ENCODE measurements around the gene CDC45. TPM values are rescaled to one million over a fixed set of nuclear protein-coding genes. Genes with fewer than 3 reads are reported as not detected.

CDC45 gene, protein sequence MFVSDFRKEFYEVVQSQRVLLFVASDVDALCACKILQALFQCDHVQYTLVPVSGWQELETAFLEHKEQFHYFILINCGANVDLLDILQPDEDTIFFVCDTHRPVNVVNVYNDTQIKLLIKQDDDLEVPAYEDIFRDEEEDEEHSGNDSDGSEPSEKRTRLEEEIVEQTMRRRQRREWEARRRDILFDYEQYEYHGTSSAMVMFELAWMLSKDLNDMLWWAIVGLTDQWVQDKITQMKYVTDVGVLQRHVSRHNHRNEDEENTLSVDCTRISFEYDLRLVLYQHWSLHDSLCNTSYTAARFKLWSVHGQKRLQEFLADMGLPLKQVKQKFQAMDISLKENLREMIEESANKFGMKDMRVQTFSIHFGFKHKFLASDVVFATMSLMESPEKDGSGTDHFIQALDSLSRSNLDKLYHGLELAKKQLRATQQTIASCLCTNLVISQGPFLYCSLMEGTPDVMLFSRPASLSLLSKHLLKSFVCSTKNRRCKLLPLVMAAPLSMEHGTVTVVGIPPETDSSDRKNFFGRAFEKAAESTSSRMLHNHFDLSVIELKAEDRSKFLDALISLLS
- total RNA-seq (ENCODE audit: low replicate concordance), result 40.9 and 50.7 TPM in 2 replicates

DNA sequence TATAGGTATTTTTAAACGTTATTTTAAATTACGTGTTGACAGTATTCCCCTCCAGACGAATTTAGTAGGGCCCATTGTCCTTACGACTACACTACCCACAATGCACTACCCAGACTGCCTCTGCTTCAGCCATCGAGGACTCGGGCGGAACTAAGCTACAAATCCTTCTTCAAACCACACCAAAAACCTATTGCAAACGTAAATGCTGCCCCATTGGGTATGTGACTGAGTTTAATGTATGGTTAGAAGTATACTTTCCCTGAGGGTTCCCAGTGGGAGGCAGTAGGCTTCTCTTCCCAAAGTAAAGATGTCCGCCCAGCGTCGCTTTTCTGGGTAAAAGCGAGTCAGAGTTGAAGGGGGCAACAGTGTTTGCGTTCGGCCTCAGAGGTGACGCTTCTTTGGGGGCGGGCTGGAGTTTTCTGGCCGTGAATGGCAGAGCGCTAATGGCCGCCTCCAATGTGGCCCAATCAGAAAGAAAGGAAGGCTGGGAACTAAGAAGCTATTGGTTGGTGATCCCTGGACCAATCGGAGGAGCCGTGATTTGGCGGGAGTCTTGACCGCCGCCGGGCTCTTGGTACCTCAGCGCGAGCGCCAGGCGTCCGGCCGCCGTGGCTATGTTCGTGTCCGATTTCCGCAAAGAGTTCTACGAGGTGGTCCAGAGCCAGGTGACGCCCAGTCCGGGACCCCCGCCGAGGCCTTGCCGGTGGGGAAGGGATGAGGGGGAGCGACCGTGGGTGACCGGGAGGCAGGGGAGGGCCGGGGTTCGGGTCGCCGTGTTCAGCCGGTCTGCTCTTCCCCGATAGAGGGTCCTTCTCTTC lies at the start of gene CDC45:
TSS of gene CDC45 (plus strand) at position 566 of the 818 bp plus-strand sequence. CDS start at position 615, 49 bp downstream.
- H3K9ac ChIP-seq, result peak within 1 kb of the TSS; percentile 94
- peak within 1 kb of the TSS; percentile 98 for H3K27ac ChIP-seq
- Mint-ChIP-seq H3K4me3 (peak within 1 kb of the TSS; percentile 99), H3K36me3 (peaks cover 8% of the 10 kb centered on the region), H3K27me3 (ENCODE audit: insufficient read depth, low read depth) (peaks cover 4% of the 10 kb centered on the region), H3K27ac (peak within 1 kb of the TSS; percentile 100), H3K9me3 (no peaks in the 10 kb centered on the region), H3K4me1 (peaks cover 25% of the 10 kb centered on the region)
- H3K4me2 ChIP-seq, result peak within 1 kb of the TSS; percentile 91
- TF ChIP-seq, protein P1, sequence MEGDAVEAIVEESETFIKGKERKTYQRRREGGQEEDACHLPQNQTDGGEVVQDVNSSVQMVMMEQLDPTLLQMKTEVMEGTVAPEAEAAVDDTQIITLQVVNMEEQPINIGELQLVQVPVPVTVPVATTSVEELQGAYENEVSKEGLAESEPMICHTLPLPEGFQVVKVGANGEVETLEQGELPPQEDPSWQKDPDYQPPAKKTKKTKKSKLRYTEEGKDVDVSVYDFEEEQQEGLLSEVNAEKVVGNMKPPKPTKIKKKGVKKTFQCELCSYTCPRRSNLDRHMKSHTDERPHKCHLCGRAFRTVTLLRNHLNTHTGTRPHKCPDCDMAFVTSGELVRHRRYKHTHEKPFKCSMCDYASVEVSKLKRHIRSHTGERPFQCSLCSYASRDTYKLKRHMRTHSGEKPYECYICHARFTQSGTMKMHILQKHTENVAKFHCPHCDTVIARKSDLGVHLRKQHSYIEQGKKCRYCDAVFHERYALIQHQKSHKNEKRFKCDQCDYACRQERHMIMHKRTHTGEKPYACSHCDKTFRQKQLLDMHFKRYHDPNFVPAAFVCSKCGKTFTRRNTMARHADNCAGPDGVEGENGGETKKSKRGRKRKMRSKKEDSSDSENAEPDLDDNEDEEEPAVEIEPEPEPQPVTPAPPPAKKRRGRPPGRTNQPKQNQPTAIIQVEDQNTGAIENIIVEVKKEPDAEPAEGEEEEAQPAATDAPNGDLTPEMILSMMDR (IDR thresholded peaks at IDR 0.05), result no peak
- TF ChIP-seq EZH2phosphoT487 (IDR thresholded peaks at IDR 0.05) (no peak), EZH2 (IDR thresholded peaks at IDR 0.05) (no peak)
- no peaks in the 10 kb centered on the region for H3K27me3 ChIP-seq
- H3K79me2 ChIP-seq (ENCODE audit: low read depth), result peaks cover 57% of the 10 kb centered on the region
- peaks cover 36% of the 10 kb centered on the region for H4K20me1 ChIP-seq (ENCODE audit: low read depth)
- peak within 1 kb of the TSS; percentile 77 for H3K4me3 ChIP-seq
- H2AFZ ChIP-seq (replicated peaks), result peak within 1 kb of the TSS; percentile 100
- no peaks in the 10 kb centered on the region for H3F3A ChIP-seq (ENCODE audit: low read depth)
- peaks cover 17% of the 10 kb centered on the region for H3K4me1 ChIP-seq
- H3K36me3 ChIP-seq, result no peaks in the 10 kb centered on the region
- no peaks in the 10 kb centered on the region for H3K9me3 ChIP-seq (ENCODE audit: low read depth)
- peak; percentile 98 for DNase-seq (ENCODE audit: low spot score)

DNA sequence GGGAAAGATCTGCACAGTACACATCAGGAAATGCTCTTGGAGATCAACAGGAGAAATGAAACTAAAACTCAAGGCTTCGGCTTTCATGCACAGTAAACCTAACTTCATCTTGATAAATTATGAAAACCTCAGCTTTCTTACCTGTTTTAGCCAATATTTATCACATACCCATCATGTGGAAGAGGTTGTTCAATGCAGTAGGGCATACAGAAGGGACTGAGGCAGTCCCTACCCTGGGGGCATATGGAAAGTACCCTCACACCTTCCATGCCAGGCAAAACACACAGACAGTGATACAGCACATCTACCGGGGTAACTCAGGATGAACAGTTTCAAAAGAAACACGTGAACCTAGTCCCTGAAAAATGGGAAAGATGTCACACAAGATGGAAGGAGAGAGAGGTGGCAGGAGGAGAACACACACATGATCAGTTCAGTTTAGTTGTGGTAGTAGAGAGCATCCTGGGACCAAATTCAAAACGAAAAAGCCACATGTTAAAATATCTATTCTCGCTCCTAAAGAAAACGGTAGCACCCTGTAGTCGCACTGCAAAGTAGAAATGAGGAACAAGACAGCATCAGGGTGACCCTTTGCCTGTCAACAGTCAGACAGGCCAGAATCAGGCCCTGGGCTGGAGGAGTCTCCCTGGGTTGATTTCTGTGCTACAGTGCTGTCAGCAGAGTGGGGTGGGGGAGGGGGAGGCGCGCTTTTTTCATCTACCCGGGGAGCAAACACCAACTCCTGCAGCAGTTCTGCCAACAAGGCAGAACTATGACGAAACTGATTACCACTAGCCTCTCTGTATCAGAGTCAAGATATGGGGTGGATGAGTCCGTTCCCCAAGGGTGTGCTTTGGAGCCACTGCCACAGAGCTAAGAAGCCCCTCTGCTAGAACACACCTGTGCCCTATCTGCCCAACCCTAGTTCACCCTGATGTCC lies 49.5 kb upstream of the CDC45 start:
- H3K36me3 ChIP-seq, result no peaks in the 10 kb centered on the region
- no peaks in the 10 kb centered on the region for H3K27me3 Mint-ChIP-seq (ENCODE audit: insufficient read depth, low read depth)
- peak; percentile 27 for DNase-seq (ENCODE audit: low spot score)
- no peaks in the 10 kb centered on the region for H3K27me3 ChIP-seq
- H3K9ac ChIP-seq, result peak overlapping the region; percentile 74
- TF ChIP-seq EZH2 (IDR thresholded peaks at IDR 0.05), result no peak
- peaks cover 31% of the 10 kb centered on the region for H3K4me1 Mint-ChIP-seq
- peaks cover 13% of the 10 kb centered on the region for H3K36me3 Mint-ChIP-seq
- H3K9me3 ChIP-seq (ENCODE audit: low read depth), result no peaks in the 10 kb centered on the region
- H4K20me1 ChIP-seq (ENCODE audit: low read depth), result peaks cover 55% of the 10 kb centered on the region
- no peak overlapping the region for H3K27ac Mint-ChIP-seq
- H3F3A ChIP-seq (ENCODE audit: low read depth), result peaks cover 29% of the 10 kb centered on the region
- H2AFZ ChIP-seq (replicated peaks), result no peak overlapping the region
- H3K4me2 ChIP-seq, result peak overlapping the region; percentile 95
- H3K79me2 ChIP-seq (ENCODE audit: low read depth), result peaks cover 66% of the 10 kb centered on the region
- peak overlapping the region; percentile 91 for H3K4me3 Mint-ChIP-seq
- peak overlapping the region; percentile 66 for H3K4me3 ChIP-seq
- H3K4me1 ChIP-seq, result peaks cover 18% of the 10 kb centered on the region
- H3K27ac ChIP-seq, result no peak overlapping the region
- H3K9me3 Mint-ChIP-seq, result no peaks in the 10 kb centered on the region

DNA sequence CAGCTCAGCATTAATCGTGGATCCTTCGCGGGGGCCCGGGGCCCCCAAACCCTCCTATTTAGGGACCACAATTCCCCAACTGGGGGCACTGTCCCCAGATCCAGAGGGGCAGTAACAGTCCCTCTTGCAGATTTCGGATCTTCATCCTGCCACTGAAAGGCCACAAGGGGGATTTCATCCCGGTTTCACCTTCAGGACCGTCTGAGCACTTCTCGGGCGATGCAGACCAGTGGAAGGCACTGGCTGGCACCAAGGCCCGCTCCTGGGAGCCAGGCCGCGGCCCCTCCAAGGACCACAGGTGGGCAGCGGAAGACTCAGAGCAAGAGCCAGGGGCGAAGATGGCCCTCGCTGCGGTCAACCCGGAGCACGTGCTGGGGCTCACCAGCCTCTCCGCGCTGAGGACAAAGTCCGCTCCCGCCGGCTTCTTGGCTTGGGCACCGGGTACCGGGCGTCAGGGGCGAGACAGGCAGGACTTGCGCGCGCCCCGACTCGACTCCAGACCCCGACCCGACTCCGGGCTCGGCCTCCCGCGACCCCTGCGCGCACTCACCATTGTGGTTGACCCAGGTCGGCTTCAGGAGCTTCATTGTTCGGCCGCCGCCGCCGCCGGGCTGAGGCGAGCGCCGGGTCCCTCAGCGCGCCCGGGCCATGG lies 48.7 kb upstream of the CDC45 start:
- TF ChIP-seq EZH2phosphoT487 (IDR thresholded peaks at IDR 0.05) (peak; percentile 6), EZH2 (IDR thresholded peaks at IDR 0.05) (no peak)
- TF ChIP-seq, protein P1 (IDR thresholded peaks at IDR 0.05), result peak; percentile 57

More for the DNA sequence above, 48.7 kb upstream of the CDC45 start:
- H3K4me3 Mint-ChIP-seq, result peak overlapping the region; percentile 91
- Histone ChIP-seq H3K4me3 (peak overlapping the region; percentile 66), H3K27me3 (no peaks in the 10 kb centered on the region), H3K36me3 (no peaks in the 10 kb centered on the region), H3F3A (ENCODE audit: low read depth) (peaks cover 29% of the 10 kb centered on the region), H2AFZ (replicated peaks) (no peak overlapping the region), H4K20me1 (ENCODE audit: low read depth) (peaks cover 47% of the 10 kb centered on the region), H3K79me2 (ENCODE audit: low read depth) (peaks cover 58% of the 10 kb centered on the region), H3K9ac (peak overlapping the region; percentile 74), H3K9me3 (ENCODE audit: low read depth) (no peaks in the 10 kb centered on the region), H3K4me2 (peak overlapping the region; percentile 95), H3K4me1 (peaks cover 18% of the 10 kb centered on the region), H3K27ac (peak overlapping the region; percentile 42)
- H3K27me3 Mint-ChIP-seq (ENCODE audit: insufficient read depth, low read depth), result no peaks in the 10 kb centered on the region
- peaks cover 17% of the 10 kb centered on the region for H3K36me3 Mint-ChIP-seq
- no peaks in the 10 kb centered on the region for H3K9me3 Mint-ChIP-seq
- no peak overlapping the region for H3K27ac Mint-ChIP-seq
- DNase-seq (ENCODE audit: low spot score), result peak; percentile 72
- peaks cover 31% of the 10 kb centered on the region for H3K4me1 Mint-ChIP-seq

All from neural progenitor cell (in vitro differentiated cells).